ENCODE data around the gene DIP2B. TPM values are rescaled to one million over a fixed set of nuclear protein-coding genes. Genes with fewer than 3 reads are reported as not detected.

Gene DIP2B
- total RNA-seq, 1 experiment from 2014 or later = 30.2 TPM

DNA sequence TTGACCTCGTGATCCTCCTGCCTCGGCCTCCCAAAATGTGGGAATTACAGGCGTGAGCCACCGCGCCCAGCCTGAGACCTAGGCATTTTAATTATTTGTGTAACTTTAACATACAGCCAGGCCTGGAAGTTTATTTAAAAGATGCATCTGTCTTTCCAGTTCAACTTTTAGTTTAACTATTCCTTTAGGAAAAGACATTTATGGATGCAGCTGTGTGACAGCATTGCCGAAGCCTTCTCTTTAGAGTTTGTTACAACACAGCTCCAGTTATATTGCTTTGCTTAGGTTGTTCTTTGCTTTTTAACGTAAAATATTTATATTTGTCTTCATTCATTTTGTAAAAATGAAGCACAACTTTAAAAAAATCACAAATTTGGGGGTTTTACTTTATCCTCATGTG, 67.0 kb downstream of the DIP2B start:
- no peak for DNase-seq (ENCODE audit: low read depth, low spot score)
- BruUV-seq (replicated peaks) = no TSS peak
- no peak for ATAC-seq
- in situ Hi-C loops (cut with HindIII; ENCODE audit: low pct_unique_long_range_greater_than_20kb, low sequenced_read_pairs) = no loop called here
- H3K27me3 ChIP-seq (ENCODE audit: control insufficient read depth, insufficient read depth, low read length) = no peaks in the 10 kb centered on the region
- ChIA-PET POLR2A (no interaction called here), CTCF (no interaction called here)
- intact Hi-C loops (cut with micrococcal nuclease; ENCODE audit: unreplicated experiment) = no loop called here
- H3K9me3 ChIP-seq (ENCODE audit: control insufficient read depth, insufficient read depth, low read depth, low read length) = no peaks in the 10 kb centered on the region
- H3K4me3 ChIP-seq (ENCODE audit: low read depth in 2 of 2, low read length in 2 of 2) = no peak overlapping the region
- H3K36me3 ChIP-seq (ENCODE audit: control insufficient read depth, insufficient read depth, low read length) = no peaks in the 10 kb centered on the region
- TF ChIP-seq, protein P1, sequence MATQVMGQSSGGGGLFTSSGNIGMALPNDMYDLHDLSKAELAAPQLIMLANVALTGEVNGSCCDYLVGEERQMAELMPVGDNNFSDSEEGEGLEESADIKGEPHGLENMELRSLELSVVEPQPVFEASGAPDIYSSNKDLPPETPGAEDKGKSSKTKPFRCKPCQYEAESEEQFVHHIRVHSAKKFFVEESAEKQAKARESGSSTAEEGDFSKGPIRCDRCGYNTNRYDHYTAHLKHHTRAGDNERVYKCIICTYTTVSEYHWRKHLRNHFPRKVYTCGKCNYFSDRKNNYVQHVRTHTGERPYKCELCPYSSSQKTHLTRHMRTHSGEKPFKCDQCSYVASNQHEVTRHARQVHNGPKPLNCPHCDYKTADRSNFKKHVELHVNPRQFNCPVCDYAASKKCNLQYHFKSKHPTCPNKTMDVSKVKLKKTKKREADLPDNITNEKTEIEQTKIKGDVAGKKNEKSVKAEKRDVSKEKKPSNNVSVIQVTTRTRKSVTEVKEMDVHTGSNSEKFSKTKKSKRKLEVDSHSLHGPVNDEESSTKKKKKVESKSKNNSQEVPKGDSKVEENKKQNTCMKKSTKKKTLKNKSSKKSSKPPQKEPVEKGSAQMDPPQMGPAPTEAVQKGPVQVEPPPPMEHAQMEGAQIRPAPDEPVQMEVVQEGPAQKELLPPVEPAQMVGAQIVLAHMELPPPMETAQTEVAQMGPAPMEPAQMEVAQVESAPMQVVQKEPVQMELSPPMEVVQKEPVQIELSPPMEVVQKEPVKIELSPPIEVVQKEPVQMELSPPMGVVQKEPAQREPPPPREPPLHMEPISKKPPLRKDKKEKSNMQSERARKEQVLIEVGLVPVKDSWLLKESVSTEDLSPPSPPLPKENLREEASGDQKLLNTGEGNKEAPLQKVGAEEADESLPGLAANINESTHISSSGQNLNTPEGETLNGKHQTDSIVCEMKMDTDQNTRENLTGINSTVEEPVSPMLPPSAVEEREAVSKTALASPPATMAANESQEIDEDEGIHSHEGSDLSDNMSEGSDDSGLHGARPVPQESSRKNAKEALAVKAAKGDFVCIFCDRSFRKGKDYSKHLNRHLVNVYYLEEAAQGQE (IDR thresholded peaks at IDR 0.05; ENCODE audit: insufficient read depth in 1 of 2, low read depth in 2 of 2, low read length in 1 of 2) = no peak
- TF ChIP-seq, protein P2, sequence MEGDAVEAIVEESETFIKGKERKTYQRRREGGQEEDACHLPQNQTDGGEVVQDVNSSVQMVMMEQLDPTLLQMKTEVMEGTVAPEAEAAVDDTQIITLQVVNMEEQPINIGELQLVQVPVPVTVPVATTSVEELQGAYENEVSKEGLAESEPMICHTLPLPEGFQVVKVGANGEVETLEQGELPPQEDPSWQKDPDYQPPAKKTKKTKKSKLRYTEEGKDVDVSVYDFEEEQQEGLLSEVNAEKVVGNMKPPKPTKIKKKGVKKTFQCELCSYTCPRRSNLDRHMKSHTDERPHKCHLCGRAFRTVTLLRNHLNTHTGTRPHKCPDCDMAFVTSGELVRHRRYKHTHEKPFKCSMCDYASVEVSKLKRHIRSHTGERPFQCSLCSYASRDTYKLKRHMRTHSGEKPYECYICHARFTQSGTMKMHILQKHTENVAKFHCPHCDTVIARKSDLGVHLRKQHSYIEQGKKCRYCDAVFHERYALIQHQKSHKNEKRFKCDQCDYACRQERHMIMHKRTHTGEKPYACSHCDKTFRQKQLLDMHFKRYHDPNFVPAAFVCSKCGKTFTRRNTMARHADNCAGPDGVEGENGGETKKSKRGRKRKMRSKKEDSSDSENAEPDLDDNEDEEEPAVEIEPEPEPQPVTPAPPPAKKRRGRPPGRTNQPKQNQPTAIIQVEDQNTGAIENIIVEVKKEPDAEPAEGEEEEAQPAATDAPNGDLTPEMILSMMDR (IDR thresholded peaks at IDR 0.05) = no peak
- TF ChIP-seq POLR2AphosphoS5 (IDR thresholded peaks at IDR 0.05; ENCODE audit: low read depth, low read length) (no peak), TCF7L2 (IDR thresholded peaks at IDR 0.05; ENCODE audit: low read depth, low read length) (no peak), SIN3A (IDR thresholded peaks at IDR 0.05; ENCODE audit: borderline replicate concordance, insufficient read depth, low read depth, low read length) (no peak)
- H3K4me1 ChIP-seq (ENCODE audit: control insufficient read depth, insufficient read depth, low read length) = peaks cover 25% of the 10 kb centered on the region
- no peak overlapping the region for H3K27ac ChIP-seq (ENCODE audit: low read length)

DNA sequence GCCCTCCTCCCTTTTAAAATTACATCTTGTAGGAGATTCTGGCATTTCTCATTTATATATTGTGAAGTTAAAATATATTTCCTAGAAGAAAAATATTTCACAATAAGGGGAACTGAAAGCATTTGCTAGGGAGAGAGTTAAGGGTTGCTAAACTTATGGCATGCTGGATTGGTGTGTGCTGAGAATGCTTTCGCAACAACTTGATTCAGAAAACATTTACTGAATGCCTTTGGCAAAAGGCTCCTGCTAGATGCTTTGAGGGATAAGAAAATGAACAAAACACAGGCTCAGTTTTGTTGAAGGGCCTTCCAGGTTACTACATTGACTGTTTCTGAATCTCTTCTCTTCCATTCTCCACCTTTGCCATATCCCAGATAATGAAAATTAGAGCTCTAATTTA, 67.5 kb downstream of the DIP2B start:
- Histone ChIP-seq H3K4me3 (ENCODE audit: low read depth in 2 of 2, low read length in 2 of 2) (no peak overlapping the region), H3K27me3 (ENCODE audit: control insufficient read depth, insufficient read depth, low read length) (no peaks in the 10 kb centered on the region), H3K4me1 (ENCODE audit: control insufficient read depth, insufficient read depth, low read length) (peaks cover 25% of the 10 kb centered on the region), H3K27ac (ENCODE audit: low read length) (no peak overlapping the region), H3K36me3 (ENCODE audit: control insufficient read depth, insufficient read depth, low read length) (no peaks in the 10 kb centered on the region), H3K9me3 (ENCODE audit: control insufficient read depth, insufficient read depth, low read depth, low read length) (no peaks in the 10 kb centered on the region)
- ChIA-PET POLR2A (no interaction called here), CTCF (no interaction called here)
- in situ Hi-C loops (cut with HindIII; ENCODE audit: low pct_unique_long_range_greater_than_20kb, low sequenced_read_pairs) (no loop called here), intact Hi-C loops (cut with micrococcal nuclease; ENCODE audit: unreplicated experiment) (no loop called here)
- no peak for TF ChIP-seq POLR2AphosphoS5 (IDR thresholded peaks at IDR 0.05; ENCODE audit: low read depth, low read length)
- DNase-seq (ENCODE audit: low read depth, low spot score) = no peak
- BruUV-seq (replicated peaks) = no TSS peak
- no peak for ATAC-seq

DNA sequence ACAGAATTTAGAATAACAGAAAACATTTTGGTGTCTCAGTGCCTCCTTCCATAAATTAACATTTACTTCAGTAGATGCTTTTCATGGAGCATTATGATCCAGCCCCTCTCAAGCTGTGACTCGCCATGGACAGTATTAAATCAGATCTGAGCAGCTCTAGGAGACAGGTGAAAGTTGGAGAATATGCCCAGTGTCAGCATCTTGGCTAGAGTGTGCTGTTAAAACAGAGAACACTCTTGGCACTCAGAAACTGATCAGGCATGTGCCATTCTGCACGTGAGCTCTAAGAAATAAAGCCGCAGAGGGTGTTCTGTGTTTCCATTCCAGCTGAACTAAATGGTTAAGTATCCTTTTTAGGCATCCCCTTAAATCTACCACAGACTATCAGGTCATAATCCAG, 68.0 kb downstream of the DIP2B start:
- intact Hi-C loops (cut with micrococcal nuclease; ENCODE audit: unreplicated experiment) (no loop called here), in situ Hi-C loops (cut with HindIII; ENCODE audit: low pct_unique_long_range_greater_than_20kb, low sequenced_read_pairs) (no loop called here)
- H3K4me3 ChIP-seq (ENCODE audit: low read depth in 2 of 2, low read length in 2 of 2) = no peak overlapping the region
- no peak for ATAC-seq
- CTCF ChIA-PET = no interaction called here
- TF ChIP-seq SIN3A (IDR thresholded peaks at IDR 0.05; ENCODE audit: borderline replicate concordance, insufficient read depth, low read depth, low read length) = no peak
- TF ChIP-seq POLR2AphosphoS5 (IDR thresholded peaks at IDR 0.05; ENCODE audit: low read depth, low read length) = no peak
- TF ChIP-seq, protein P2 (IDR thresholded peaks at IDR 0.05) = no peak
- TF ChIP-seq, protein P1 (IDR thresholded peaks at IDR 0.05; ENCODE audit: insufficient read depth in 1 of 2, low read depth in 2 of 2, low read length in 1 of 2) = no peak
- no peak for TF ChIP-seq TCF7L2 (IDR thresholded peaks at IDR 0.05; ENCODE audit: low read depth, low read length)
- no peak overlapping the region for H3K27ac ChIP-seq (ENCODE audit: low read length)
- POLR2A ChIA-PET = no interaction called here
- H3K9me3 ChIP-seq (ENCODE audit: control insufficient read depth, insufficient read depth, low read depth, low read length) = no peaks in the 10 kb centered on the region
- H3K27me3 ChIP-seq (ENCODE audit: control insufficient read depth, insufficient read depth, low read length) = no peaks in the 10 kb centered on the region
- DNase-seq (ENCODE audit: low read depth, low spot score) = no peak
- H3K4me1 ChIP-seq (ENCODE audit: control insufficient read depth, insufficient read depth, low read length) = peaks cover 23% of the 10 kb centered on the region
- no TSS peak for BruUV-seq (replicated peaks)
- no peaks in the 10 kb centered on the region for H3K36me3 ChIP-seq (ENCODE audit: control insufficient read depth, insufficient read depth, low read length)

Measured in Panc1 (cell line).